Lower leg skin (tissue), 4 donors: ENCODE data around the gene PNPLA2. TPM values are rescaled to one million over a fixed set of nuclear protein-coding genes. Genes with fewer than 3 reads are reported as not detected.

Experiments used
- DNase-seq, 2 donors: peaks; one replicate each; pipeline ENCODE4 v3.0.0-alpha.2; 2019; ENCODE audit warnings: low spot score in 2 of 2
- H3K4me3 ChIP-seq: fragments of 200-600 bp; sonication (generic); 2 replicates; pipeline ENCODE4 v1.5.1; 2017; ENCODE audit warnings: mild to moderate bottlenecking, low read depth; ENCODE audit not compliant: poor library complexity, severe bottlenecking
- POLR2A ChIP-seq, 2 donors: fragments of 450-650 bp; IDR thresholded peaks; one replicate each; pipeline ENCODE4 v1.6.1; 2016 to 2017; ENCODE audit warnings: antibody characterized with exemption in 2 of 2, mild to moderate bottlenecking in 1 of 2, moderate library complexity in 1 of 2
- WGBS, 2 donors: methylation state at CpG; one replicate each; pipeline ENCODE4 v1.1.5; 2018; 5-methylcytosine and 5-hydroxymethylcytosine counted together
- intact Hi-C: fragments of 100-400 bp; cut with DNase I; formaldehyde crosslinking; loops from one replicate; pipeline ENCODE4 v1.15.0; 2023; ENCODE audit warnings: low total_unique reads
- total RNA-seq, 4 donors: library from RNA; depleted of rRNA; stranded (reverse); fragments of >200 nt; gene quantifications; one replicate each; pipeline ENCODE4 v1.1.0, GENCODE V29; 2016
- TF ChIP-seq, protein P1 (sequence below), 3 donors: fragments of 450-650 bp; IDR thresholded peaks; one replicate each; pipeline ENCODE4 v1.5.1; 2016; ENCODE audit warnings: antibody characterized with exemption in 3 of 3, mild to moderate bottlenecking in 3 of 3, moderate library complexity in 2 of 3

The PNPLA2 gene
- total RNA-seq, 4 donors from 2014 or later: 55.5 to 99.7 (median 72.4) TPM

DNA sequence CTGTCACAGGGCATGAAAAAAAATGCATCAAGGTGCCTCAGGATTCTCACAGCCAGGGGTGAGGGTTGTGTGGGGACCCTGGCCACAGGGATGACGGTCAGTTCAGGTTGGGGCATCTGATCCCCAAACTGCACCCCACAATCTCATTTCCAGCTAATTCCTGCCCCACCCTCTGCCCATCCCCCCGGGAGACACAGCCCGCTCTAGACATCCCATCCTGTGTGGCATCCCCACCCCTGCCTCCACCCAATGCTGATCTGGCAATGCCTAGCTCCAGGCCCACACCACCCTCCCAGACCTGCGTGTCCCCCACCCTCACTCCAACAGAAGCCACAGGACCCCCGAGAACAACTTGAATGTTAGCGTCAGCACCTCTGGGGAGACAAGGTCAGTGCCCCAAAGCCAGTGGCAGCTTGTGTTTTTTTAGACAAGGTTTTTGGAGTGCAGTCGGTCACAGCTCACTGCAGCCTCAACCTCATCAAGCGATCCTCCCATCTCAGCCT is 49.2 kb downstream of the PNPLA2 start:
- no peak for DNase-seq
- TF ChIP-seq, protein P1, sequence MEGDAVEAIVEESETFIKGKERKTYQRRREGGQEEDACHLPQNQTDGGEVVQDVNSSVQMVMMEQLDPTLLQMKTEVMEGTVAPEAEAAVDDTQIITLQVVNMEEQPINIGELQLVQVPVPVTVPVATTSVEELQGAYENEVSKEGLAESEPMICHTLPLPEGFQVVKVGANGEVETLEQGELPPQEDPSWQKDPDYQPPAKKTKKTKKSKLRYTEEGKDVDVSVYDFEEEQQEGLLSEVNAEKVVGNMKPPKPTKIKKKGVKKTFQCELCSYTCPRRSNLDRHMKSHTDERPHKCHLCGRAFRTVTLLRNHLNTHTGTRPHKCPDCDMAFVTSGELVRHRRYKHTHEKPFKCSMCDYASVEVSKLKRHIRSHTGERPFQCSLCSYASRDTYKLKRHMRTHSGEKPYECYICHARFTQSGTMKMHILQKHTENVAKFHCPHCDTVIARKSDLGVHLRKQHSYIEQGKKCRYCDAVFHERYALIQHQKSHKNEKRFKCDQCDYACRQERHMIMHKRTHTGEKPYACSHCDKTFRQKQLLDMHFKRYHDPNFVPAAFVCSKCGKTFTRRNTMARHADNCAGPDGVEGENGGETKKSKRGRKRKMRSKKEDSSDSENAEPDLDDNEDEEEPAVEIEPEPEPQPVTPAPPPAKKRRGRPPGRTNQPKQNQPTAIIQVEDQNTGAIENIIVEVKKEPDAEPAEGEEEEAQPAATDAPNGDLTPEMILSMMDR (IDR thresholded peaks at IDR 0.05): no peak
- TF ChIP-seq POLR2A (IDR thresholded peaks at IDR 0.05): no peak
- intact Hi-C loops: no loop called here
- 81 to 93% methylated on average over 8 of the region's 8 CpGs for WGBS, 2 donors
- H3K4me3 ChIP-seq: no peak overlapping the region

DNA sequence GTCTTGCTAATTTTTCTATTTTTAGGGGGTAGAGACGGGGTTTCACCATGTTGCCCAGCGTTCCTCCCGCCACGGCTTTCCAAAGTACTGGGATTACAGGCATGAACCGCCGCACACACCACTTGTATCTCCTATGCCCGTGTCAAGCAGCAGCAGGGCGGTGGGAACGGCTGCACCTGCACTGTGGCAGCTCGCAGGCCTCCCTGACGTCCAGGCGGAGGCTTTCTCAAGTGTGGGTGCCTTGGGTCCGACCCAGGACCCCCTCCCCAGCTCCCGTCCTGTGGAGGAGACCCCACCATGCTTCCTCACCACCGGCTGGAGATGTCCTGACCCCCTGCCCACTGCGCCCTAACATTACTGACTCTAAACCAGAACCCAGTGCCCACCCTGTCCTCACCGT is 49.7 kb downstream of the PNPLA2 start:
- WGBS, 2 donors: 88 to 90% methylated on average over 17 of the region's 17 CpGs
- TF ChIP-seq, protein P1 (IDR thresholded peaks at IDR 0.05): no peak
- TF ChIP-seq POLR2A (IDR thresholded peaks at IDR 0.05): no peak
- intact Hi-C loops: no loop called here
- no peak for DNase-seq
- no peak overlapping the region for H3K4me3 ChIP-seq

DNA sequence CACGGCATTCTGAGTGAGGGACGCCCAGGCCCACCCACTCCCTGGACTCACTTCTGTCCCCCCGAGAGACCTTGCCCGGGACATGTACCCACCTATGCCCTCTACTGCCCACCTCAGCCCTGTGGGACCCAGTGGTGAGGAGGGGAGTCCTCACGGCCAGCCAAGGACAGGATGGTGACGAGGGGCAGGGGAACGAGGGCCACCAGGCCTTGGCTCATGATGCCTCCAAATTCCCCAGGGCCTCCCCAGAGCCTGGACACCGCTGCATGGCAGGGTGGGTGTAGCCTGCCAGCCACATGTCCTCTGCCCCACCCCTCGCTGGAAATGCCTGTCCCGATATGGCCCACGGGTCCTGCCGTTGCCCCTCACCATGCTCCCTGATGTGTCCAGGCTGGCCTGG is 50.1 kb downstream of the PNPLA2 start:
- intact Hi-C loops: no loop called here
- DNase-seq: no peak
- TF ChIP-seq, protein P1 (IDR thresholded peaks at IDR 0.05): no peak
- no peak for TF ChIP-seq POLR2A (IDR thresholded peaks at IDR 0.05)
- H3K4me3 ChIP-seq: no peak overlapping the region
- 76 to 83% methylated on average over 7 to 12 of the region's 12 CpGs for WGBS, 2 donors

DNA sequence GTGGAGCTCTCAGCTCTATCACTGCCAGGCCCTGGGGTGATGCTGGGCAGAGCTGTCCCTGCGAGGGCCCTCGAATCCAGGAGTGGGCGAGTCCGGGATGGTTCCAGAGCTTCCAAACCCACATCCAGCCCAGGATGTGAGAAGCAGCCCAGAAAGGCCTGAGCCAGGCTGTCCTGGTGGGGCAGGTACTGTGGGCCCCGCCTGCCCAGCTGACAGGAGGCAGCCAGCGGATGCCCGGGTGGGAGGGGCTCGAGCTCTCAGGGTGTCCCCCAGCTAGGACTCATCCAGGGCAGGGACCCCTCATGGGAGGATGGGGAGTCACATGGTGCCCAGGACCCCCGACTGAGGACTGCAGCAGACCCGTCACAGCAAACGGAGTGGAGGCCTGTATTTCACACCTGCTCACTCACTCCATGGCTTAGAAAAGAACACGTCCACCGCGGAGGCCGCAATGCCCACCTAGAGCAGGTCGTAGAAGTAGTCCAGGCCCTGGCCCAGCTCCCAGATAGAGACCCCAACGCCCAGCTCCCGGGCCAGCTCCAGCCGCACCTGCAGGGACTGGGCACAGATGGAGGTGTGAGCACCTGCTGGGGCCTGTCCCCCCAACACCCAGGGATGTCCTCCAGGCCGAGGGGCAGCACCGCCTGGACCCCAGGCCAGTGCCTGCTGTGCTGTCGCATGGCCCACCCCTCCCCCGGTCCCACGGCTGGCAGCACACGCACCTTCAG is 50.8 kb downstream of the PNPLA2 start:
- DNase-seq: no peak
- H3K4me3 ChIP-seq: no peak overlapping the region
- TF ChIP-seq, protein P1 (IDR thresholded peaks at IDR 0.05): no peak
- no peak for TF ChIP-seq POLR2A (IDR thresholded peaks at IDR 0.05)
- 81 to 84% methylated on average over 9 to 22 of the region's 25 CpGs for WGBS, 2 donors
- intact Hi-C loops: no loop called here

DNA sequence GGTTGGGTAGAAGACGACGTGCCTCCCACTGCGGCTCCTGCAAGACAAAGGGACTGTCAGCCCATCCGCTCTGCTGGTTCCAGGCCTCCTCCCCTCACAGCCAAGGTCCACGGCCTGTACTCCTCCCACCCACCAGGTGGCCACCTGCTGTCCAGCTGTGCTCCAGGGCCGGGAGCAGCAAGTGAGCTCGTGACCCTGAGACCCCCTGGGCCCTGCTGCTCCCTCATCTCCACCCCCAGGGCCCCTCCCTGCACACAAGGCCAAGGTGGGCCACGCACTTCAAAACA is 51.4 kb downstream of the PNPLA2 start:
- intact Hi-C loops: no loop called here
- TF ChIP-seq, protein P1 (IDR thresholded peaks at IDR 0.05): no peak
- TF ChIP-seq POLR2A (IDR thresholded peaks at IDR 0.05): no peak
- 73 to 86% methylated on average over 8 of the region's 8 CpGs for WGBS, 2 donors
- DNase-seq: no peak
- no peak overlapping the region for H3K4me3 ChIP-seq

DNA sequence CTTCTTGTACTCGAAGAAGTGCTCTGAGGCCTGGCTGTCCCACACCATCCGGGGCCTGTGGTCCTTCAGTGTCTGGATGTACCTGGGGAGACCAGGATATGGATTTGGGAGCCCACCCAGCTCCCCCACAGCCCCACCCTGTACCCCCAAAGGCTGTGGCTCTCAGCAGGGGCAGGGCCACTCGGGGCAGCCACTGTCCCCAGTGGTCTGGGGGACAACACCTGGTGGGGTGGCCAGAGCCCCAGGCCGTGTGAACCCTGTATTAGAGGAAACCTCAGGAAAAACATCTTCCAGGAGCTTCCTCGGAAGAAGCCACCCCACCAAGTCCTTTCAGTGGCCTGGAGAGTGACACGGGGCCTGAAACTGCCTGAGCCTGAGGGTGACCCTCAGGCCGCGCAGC is 51.7 kb downstream of the PNPLA2 start:
- intact Hi-C loops: no loop called here
- TF ChIP-seq, protein P1 (IDR thresholded peaks at IDR 0.05): no peak
- no peak for TF ChIP-seq POLR2A (IDR thresholded peaks at IDR 0.05)
- DNase-seq: no peak
- no peak overlapping the region for H3K4me3 ChIP-seq
- WGBS, 2 donors: 83 to 91% methylated on average over 8 of the region's 8 CpGs
